Activated T-cell treated with anti-CD3 and anti-CD28 coated beads for 1 hour (primary cell): Measurements from ENCODE around the gene OR10A7.
"Not testable (repeated sequence)": the region's sequence is repeated elsewhere in the genome, so short reads cannot be mapped to it uniquely, and the experiment has no call there.

Experiments
- DNase-seq: peaks from one replicate; pipeline ENCODE4 v3.0.0-alpha.2; 2020; ENCODE audit warnings: low read depth

Gene OR10A7

GRCh38 chr12:55220725-55221124 is at the start of gene OR10A7:
Gene OR10A7 (plus strand): TSS chr12:55221025. CDS start chr12:55221025, 0 bp downstream.
- DNase-seq, result no peak

- DNase-seq, result no peak
Measured at GRCh38 chr12:55171445-55171844, 49.4 kb upstream of the OR10A7 start.

GRCh38 chr12:55171846-55172245 is 49.0 kb upstream of the OR10A7 start:
- DNase-seq, result not testable (repeated sequence)

- DNase-seq, result no peak
Measured at GRCh38 chr12:55172686-55173085, 48.1 kb upstream of the OR10A7 start.

GRCh38 chr12:55173456-55173855 is 47.4 kb upstream of the OR10A7 start:
- no peak for DNase-seq

GRCh38 chr12:55188573-55188972 is 32.3 kb upstream of the OR10A7 start:
- no peak for DNase-seq

- DNase-seq, result no peak
Measured at GRCh38 chr12:55188974-55189556, 31.8 kb upstream of the OR10A7 start.

GRCh38 chr12:55194382-55194781 is 26.4 kb upstream of the OR10A7 start:
- DNase-seq, result no peak

GRCh38 chr12:55226523-55226922 is 5.7 kb downstream of the OR10A7 start:
- no peak for DNase-seq

GRCh38 chr12:55227643-55228042 is 6.8 kb downstream of the OR10A7 start:
- no peak for DNase-seq

GRCh38 chr12:55244309-55244708 is 23.5 kb downstream of the OR10A7 start, which contains the start of gene OR6C74:
Gene OR6C74 (plus strand): TSS chr12:55244609. CDS start chr12:55247288, 2,679 bp downstream.
- DNase-seq, result no peak

GRCh38 chr12:55246159-55246558 is 25.3 kb downstream of the OR10A7 start:
- no peak for DNase-seq

- DNase-seq, result no peak
Measured at GRCh38 chr12:55250944-55251343, 30.1 kb downstream of the OR10A7 start.

GRCh38 chr12:55253281-55253680 is 32.5 kb downstream of the OR10A7 start:
- no peak for DNase-seq

- no peak for DNase-seq
Measured at GRCh38 chr12:55256831-55257230, 36.0 kb downstream of the OR10A7 start.

- no peak for DNase-seq
Measured at GRCh38 chr12:55258303-55258702, 37.5 kb downstream of the OR10A7 start.
